GM18526 (cell line): Measurements from ENCODE around the gene RBM17.

Experiments used
- POLR2A ChIP-seq: IDR thresholded peaks from 3 replicates; pipeline ENCODE4 v1.6.1; 2011; ENCODE audit not compliant: insufficient read length; ENCODE audit errors: extremely low read depth

The RBM17 gene, protein sequence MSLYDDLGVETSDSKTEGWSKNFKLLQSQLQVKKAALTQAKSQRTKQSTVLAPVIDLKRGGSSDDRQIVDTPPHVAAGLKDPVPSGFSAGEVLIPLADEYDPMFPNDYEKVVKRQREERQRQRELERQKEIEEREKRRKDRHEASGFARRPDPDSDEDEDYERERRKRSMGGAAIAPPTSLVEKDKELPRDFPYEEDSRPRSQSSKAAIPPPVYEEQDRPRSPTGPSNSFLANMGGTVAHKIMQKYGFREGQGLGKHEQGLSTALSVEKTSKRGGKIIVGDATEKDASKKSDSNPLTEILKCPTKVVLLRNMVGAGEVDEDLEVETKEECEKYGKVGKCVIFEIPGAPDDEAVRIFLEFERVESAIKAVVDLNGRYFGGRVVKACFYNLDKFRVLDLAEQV

DNA sequence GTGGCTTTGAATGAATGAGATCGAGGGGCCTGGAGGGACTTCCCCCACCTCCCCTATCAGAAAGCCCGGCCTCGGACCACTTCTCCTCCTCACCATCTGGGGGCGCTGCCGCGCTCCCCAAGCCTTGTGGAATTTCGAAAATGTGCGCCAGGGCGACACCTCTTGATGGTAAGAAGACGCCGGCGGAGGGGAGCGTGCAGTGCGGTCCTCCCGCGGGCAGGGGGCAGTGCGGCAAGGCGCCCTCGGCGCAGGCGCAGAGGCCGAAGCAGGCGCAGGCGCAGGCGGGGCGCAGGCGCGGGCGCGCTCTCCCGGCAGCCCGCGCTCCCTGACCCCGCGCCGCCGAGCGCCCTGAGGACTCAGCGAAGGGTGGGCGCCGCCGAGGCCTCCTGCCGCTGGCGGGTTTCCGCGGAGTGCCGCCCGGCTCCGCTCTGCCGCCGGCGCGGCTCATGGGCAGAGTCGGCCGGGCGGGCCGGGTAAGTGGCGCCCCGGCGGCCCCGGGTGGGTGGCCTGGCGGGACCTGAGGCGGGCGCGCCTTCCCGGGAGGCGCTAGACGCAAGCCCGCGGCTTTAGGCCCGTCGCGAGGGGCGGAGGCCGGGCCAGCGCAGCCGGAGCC lies at the start of gene RBM17:
Gene RBM17 (plus strand): TSS at position 314 of the 613 bp plus-strand sequence. CDS start 8,032 bp downstream, outside the sequence.
- peak; percentile 85 for TF ChIP-seq POLR2A

DNA sequence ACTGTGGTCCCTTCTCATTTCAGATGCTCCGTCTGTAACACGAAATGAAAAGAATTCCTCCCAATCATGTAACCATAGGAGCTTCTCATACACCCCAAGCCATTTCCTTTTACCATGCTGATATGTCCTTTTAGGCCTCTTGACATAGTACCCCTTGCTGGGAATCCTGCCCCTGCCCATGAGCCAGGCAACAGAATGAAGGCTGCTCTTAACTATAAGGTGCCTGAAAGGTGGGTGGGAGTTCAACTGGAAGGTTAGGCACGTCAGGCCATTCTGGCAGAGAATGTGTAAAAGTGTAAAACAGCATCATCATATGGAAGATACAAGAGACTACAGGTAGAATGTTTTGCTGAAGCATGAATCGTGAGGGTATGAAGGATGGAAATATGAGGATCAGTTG lies 49.1 kb upstream of the RBM17 start:
- TF ChIP-seq POLR2A: no peak

DNA sequence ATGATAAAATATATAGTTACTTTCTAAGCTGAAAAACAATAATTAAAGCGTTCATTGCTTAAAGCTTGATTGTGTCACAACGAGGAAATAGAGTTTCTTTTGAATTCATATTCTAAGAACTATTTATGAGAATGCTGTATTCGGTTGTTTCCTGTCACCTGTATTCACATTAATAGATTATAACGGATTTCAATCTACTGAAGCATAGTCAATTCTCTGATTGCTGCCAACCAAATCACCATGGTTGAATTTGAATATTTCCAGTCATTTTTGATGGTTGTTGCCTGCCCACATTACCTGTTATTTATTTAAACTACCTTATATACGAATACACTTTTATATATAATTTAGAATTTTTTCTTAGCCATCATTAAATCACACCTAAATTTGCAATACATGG lies 48.6 kb upstream of the RBM17 start:
- no peak for TF ChIP-seq POLR2A

DNA sequence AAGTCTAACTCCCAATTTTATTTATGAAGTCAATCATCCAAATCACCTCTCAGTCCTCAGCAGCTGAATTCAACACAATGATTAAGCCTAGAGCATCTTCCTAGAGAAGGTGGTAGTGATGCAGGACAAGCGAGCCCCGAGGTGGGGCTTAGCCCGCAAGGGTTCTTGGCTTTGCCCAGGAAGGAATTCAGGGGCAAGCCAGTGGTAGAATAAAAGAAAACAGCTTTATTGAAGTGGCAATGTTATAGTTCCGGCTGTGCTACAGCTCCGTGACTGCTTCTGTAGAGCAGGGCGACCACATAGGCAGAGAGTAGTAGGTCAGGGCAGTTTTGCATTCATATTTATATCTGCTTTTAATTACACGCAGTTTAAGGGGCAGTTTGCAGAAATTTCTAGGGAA lies 44.8 kb upstream of the RBM17 start:
- TF ChIP-seq POLR2A: no peak

DNA sequence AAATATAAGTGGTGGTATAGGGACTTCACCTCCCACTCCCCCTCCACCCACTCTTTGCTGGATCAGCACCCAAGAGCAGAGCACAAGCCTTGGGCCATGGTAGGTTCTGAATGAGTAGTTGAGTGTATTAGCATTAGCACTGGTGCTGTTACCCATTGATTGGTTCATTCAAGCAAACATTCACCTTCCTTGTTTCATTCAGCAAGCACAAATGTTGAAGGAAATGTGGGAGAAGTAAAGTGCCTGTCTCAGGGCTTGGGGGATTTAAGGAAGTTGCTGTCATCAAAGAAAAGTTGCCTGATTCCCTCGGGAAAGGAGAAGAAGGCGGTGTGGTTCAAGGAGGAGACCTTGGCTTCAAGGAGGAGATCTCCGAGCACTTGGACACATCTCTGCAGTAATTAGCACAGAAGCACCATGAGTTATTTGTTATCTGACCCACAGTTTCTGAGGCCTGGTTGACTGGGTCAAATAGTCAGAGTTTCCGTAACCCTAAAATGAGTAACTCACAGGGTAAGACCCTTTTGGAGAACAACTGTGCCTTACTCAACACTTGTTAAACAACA lies 44.0 kb upstream of the RBM17 start:
- TF ChIP-seq POLR2A: no peak

DNA sequence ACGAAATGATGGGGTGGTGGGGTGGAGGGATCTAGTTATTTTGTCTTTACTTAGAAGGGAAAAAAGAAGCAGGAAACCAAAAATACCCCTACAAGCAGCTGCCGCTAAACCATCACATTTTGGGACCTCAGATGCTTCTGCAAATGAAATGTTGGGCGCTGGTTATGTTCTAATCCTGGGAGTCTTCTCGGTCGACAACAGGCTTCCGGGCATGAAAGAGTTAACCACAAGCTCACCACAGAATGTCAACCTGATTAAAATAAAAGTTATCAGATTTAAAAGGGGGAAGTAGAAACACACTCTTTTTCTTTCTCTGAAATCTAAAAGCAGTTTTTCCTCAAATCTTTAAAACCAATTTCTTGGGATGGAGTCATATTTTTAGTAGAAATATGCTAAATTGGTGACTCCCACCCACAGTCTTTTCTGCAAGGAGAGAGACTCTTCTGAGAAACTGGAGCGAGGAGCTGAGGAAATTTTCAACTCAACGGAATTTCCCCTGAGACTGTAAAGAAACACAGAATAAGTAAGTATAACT lies 43.5 kb upstream of the RBM17 start:
- no peak for TF ChIP-seq POLR2A

DNA sequence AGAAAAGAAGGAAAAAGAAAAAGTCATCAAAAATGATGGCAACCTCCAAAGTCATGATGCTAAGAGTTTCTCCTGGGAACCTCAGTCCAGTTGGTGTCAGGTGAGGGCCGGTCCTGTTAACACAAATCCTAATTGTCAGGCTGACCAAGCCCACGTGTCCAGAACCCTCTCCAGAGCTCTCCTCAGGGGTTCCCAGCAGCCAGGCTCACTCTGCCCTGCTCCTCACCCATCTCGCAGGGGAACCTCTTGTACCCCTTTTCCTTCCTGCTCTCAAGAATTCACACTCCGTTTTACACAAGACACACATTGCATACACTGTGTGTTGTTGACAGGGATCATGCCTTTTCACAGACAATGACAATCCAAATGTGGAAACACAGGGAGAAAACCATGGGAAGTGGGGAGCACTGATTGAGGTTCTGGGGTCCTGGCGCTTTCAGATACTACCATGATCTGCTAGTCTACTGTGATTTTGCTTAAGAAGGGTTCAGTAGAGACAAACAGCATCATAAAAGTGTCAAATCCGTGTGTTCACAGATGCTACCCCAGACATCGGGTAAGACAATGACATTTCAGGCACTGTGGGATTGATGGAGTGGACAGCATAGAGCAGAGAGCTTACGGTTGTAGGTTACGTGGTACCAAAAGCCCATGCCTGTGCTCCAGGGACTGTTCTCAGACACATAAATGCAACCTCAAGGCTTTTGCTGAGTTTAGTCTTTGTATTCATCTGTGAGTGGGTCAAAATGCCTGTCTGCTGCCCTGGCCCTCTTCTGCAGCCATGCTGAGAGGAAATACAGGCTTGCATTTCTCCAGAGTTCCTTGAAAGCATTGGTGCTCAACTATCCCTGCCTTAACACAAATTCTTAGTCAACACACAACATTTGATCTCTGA lies 42.7 kb upstream of the RBM17 start:
- TF ChIP-seq POLR2A: no peak

DNA sequence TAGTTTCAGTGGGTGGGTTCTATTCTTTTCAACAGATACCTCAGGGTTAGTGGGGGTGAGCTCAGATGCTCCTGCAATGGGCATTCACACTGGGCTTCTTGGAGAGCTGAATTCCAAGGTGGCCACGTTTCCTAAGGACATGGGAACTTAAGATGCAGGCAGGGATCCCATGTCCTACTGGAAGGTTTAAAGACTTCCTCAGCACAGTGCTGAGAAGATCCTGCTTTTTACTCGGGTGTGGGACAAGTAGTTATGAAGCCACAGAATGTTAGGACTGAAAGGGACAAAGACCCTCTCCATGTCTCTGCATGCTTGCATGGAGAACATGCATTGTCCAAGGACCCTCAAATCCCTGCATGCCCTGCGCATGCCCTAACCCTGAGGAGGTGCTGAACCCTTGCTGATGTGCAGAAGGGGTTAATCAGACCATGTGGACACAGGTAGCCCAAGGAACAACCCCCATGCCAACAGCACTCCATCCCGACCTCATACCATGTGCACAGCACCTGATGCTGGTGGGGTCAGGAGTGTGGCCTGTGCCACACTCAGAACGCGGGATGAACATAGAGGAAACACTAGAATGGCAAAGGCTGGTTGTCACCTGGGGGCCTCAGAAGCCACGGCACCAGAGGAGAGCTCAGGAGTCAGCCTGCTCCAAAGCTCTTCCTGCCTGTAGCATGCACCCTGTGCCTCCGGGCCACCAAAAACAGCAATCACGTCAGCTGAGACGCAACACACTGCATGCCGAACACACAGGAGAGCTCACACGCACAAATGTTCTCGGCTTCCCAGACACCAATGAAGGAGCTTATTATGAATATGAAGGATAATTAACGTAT lies 41.8 kb upstream of the RBM17 start:
- no peak for TF ChIP-seq POLR2A

DNA sequence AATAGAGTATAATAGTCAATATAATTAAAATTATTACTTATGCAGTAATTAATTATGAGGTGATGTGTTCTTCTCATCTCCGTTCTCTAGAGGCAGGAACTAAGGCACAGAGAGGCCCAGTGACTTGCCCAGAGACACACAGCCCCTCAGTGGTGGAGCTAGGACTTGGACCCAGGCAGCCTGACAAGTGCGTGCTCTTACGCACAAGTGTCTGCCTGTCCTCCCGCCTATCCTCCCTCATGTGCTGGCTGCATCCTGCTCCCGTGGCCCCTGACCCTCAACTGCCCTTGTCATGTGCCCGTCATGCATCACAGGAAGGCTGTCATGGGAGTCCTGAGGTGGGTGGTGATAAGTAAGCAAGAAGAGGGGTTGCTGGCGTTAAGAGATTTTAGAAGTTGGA lies 41.0 kb upstream of the RBM17 start:
- no peak for TF ChIP-seq POLR2A

DNA sequence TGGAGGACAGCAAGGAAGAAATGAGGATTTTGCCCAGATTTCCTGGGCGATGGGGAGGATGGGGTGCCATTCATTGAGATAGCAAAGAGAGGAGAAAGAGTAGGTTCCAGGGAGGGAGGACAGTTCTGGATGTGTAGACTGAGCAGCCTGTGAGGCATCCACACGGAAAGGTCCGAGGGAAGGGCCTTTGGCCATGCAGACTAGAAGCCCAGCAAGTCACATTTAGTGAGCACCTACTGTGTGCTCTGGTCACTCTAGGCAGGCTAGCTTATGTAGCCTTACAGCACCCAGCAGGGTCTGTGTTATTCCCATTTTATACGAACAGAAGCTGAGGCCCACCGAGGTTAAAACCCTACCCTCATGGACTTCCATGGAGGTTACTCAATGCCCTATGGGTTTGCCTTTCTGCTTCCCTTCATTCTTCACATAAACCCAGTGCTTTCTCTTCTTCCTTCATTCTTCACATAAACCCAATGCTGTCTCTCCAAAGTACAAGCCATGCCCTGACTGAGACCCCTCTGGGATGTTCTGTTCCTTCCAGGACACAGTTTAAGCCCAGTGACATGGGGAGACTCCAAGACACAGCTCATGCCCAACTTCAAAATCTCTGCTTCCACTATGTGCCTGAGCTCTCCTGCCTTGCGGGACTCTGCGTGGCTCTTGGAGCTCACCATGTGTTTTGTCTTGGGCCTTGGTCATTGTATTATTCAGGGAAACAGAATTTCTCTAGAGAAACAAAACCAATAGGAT lies 40.4 kb upstream of the RBM17 start:
- no peak for TF ChIP-seq POLR2A

DNA sequence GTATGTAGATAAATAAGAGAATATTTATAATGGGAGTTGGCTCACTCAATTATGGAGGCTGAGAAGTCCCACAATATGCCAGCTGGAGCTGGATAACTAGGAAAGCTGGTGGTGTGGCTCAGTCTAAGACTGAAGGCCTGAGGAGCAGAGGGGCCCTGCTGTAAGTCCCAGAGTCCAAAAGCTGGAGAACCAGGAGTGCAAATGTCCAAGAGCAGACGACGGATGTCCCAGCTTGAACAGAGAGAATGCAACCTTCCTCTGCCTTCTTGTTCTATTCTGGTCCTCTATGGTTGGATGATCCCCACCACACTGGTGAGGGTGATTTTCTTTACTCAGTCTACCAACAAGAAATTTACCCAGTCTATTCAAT lies 39.8 kb upstream of the RBM17 start:
- no peak for TF ChIP-seq POLR2A

DNA sequence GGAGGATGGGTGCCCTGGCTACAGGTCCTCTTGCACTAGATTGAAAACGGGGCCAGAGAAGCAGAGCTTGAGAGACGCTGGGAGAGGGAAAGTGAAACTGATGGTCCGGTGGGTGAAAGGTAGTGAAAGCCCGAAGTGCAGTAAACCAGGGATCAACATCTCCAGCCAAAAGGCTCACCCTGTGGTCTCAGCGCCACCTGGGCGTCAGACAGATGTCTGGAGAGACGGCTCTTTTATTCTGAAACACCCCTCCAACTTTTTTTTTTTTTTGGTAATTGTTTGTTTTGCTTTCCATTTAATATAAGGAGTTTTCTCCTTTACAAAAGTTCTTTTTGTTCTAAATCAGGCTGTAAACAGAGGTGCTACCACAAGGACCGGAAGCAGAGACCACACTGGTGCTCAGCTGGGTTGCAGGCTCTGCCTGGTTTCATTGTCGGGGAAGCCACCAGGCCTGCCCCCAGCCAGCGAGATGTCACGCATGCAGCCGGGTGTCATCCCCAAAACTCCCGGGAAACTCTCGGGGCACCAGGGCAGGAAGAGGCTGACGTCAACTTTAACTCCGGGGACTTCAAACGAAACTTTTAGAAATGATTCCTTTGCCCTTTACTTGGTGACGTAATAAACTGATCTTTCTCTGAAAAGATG lies 37.9 kb upstream of the RBM17 start:
- peak; percentile 18 for TF ChIP-seq POLR2A
